Germinal center (tissue), 1 donor: ENCODE data around the gene AIP.

Source experiments
- DNase-seq: peaks from one replicate; pipeline ENCODE4 v3.0.0; 2012; ENCODE audit warnings: mixed read lengths, low spot score

AIP gene

GRCh38 chr11:67534070-67534679 is 51.3 kb downstream of the AIP start:
- DNase-seq: no peak

- DNase-seq: no peak
These were observed 52.7 kb downstream of the AIP start for GRCh38 chr11:67535561-67535960.

GRCh38 chr11:67538306-67538705 is 55.5 kb downstream of the AIP start:
- no peak for DNase-seq

GRCh38 chr11:67538823-67539505 is 56.1 kb downstream of the AIP start:
- no peak for DNase-seq

- DNase-seq: no peak
These were observed 56.7 kb downstream of the AIP start for GRCh38 chr11:67539550-67539949.
